Measurements from ENCODE around the gene MKS1. TPM values are rescaled to one million over a fixed set of nuclear protein-coding genes. Genes with fewer than 3 reads are reported as not detected.

MKS1 gene
- total RNA-seq, 1 experiment from 2014 or later, result 24.8 TPM

- WGBS (ENCODE audit: extremely low coverage, insufficient read length, low lambda C conversion rate), result no CpG with 5 or more reads among the region's 12 CpGs
- no peak overlapping the region; a peak in 1 of 5 replicates for H3K4me3 Mint-ChIP-seq
- TF ChIP-seq CTCF (conservative IDR thresholded peaks at IDR 0.05), result no peak
Observed at GRCh38 chr17:58250344-58251011, 31.4 kb upstream of the MKS1 start.

More at GRCh38 chr17:58250344-58251011, 31.4 kb upstream of the MKS1 start:
- Histone ChIP-seq H3K4me1 (ENCODE audit: insufficient read depth, low read length) (no peaks in the 10 kb centered on the region; the same call in 1 of the 2 replicates), H3K4ac (ENCODE audit: low read depth, low read length) (no peak overlapping the region), H3K23me2 (ENCODE audit: insufficient read length, low read depth, low read length, poor library complexity, severe bottlenecking) (peaks cover 8% of the 10 kb centered on the region), H3K9ac (ENCODE audit: extremely low read depth, insufficient read length, low read length) (no peak overlapping the region), H3T11ph (ENCODE audit: low read length) (no peak overlapping the region), H2BK12ac (ENCODE audit: insufficient read length, low read depth, low read length) (no peak overlapping the region), H4K8ac (replicated peaks; ENCODE audit: insufficient read length, low read depth, low read length) (no peak overlapping the region), H3K9me3 (ENCODE audit: control insufficient read depth, low read depth, low read length) (peaks cover 8% of the 10 kb centered on the region), H3K79me2 (ENCODE audit: insufficient read depth, low read length) (no peaks in the 10 kb centered on the region), H2BK5ac (ENCODE audit: insufficient read length, low read length) (no peak overlapping the region), H3K27me3 (ENCODE audit: insufficient read depth, low read length) (peaks cover 38% of the 10 kb centered on the region), H3K23ac (ENCODE audit: insufficient read length, low read depth, low read length) (no peak overlapping the region), H2BK20ac (ENCODE audit: low read depth, low read length, poor library complexity, severe bottlenecking) (no peak overlapping the region), H3K4me2 (ENCODE audit: insufficient read depth, insufficient read length, low read length) (no peak overlapping the region), H2BK120ac (ENCODE audit: low read depth, low read length, poor library complexity, severe bottlenecking) (no peak overlapping the region), H4K5ac (ENCODE audit: insufficient read length, low read depth, low read length) (no peak overlapping the region), H2AFZ (ENCODE audit: low read length) (no peak overlapping the region), H3K27ac (ENCODE audit: insufficient read length, low read depth, low read length) (no peak overlapping the region), H3K14ac (ENCODE audit: insufficient read depth, low read length) (no peak overlapping the region), H4K20me1 (ENCODE audit: control insufficient read depth, insufficient read depth, insufficient read length) (no peaks in the 10 kb centered on the region), H2BK15ac (ENCODE audit: low read depth, low read length) (no peak overlapping the region), H2AK5ac (ENCODE audit: insufficient read length, low read length) (no peak overlapping the region), H4K91ac (ENCODE audit: insufficient read length, low read depth, low read length) (no peak overlapping the region), H3K18ac (ENCODE audit: insufficient read length, low read depth, low read length) (no peak overlapping the region), H3K79me1 (ENCODE audit: insufficient read depth, low read depth, low read length, poor library complexity, severe bottlenecking) (no peaks in the 10 kb centered on the region), H3K56ac (ENCODE audit: insufficient read length, low read depth, low read length) (no peak overlapping the region)
- peaks cover 0 to 6% (median 6%) of the 10 kb centered on the region in 3 experiments; a peak in 4 of 7 replicates for H3K36me3 Mint-ChIP-seq (ENCODE audit: insufficient read depth in 1 of 3, low read depth in 3 of 3)
- DNase-seq, result peak; percentile 22
- no peak overlapping the region for H3K27ac Mint-ChIP-seq
- peaks cover 94% of the 10 kb centered on the region for H3K27me3 Mint-ChIP-seq (ENCODE audit: low read depth)
- peaks cover 9% of the 10 kb centered on the region in 2 experiments for H3K9me3 Mint-ChIP-seq
- H3K4me1 Mint-ChIP-seq, result peaks cover 14 to 17% of the 10 kb centered on the region in 2 experiments
